IPS-15b (cell line): ENCODE results near the gene OR11L1.

ENCODE experiments used
- H3K27me3 ChIP-seq: one replicate; pipeline ENCODE4 v1.6.1; 2013; ENCODE audit warnings: low read length; ENCODE audit not compliant: control insufficient read depth, insufficient read depth
- H3K36me3 ChIP-seq: one replicate; pipeline ENCODE4 v1.6.1; 2013; ENCODE audit warnings: low read length; ENCODE audit not compliant: control insufficient read depth, insufficient read depth
- H3K4me1 ChIP-seq: one replicate; pipeline ENCODE4 v1.6.1; 2013; ENCODE audit warnings: mild to moderate bottlenecking, low read length; ENCODE audit not compliant: control insufficient read depth, insufficient read depth
- H3K4me3 ChIP-seq: one replicate; pipeline ENCODE4 v1.5.1; 2013; ENCODE audit warnings: low read depth, low read length
- H3K9ac ChIP-seq: one replicate; pipeline ENCODE4 v1.6.1; 2013; ENCODE audit warnings: low read depth, mild to moderate bottlenecking, low read length
- H3K9me3 ChIP-seq: one replicate; pipeline ENCODE4 v1.6.1; 2013; ENCODE audit warnings: mild to moderate bottlenecking, low read length; ENCODE audit not compliant: control insufficient read depth, insufficient read depth

Gene OR11L1, protein sequence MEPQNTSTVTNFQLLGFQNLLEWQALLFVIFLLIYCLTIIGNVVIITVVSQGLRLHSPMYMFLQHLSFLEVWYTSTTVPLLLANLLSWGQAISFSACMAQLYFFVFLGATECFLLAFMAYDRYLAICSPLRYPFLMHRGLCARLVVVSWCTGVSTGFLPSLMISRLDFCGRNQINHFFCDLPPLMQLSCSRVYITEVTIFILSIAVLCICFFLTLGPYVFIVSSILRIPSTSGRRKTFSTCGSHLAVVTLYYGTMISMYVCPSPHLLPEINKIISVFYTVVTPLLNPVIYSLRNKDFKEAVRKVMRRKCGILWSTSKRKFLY

GRCh38 chr1:247841796-247842195, at the start of gene OR11L1:
Gene OR11L1 (minus strand): TSS chr1:247841896. CDS start chr1:247841896, 0 bp downstream.
- H3K9me3 ChIP-seq: no peaks in the 10 kb centered on the region
- H3K9ac ChIP-seq: no peak within 1 kb of the TSS
- H3K27me3 ChIP-seq: no peaks in the 10 kb centered on the region
- no peaks in the 10 kb centered on the region for H3K36me3 ChIP-seq
- H3K4me1 ChIP-seq: peaks cover 9% of the 10 kb centered on the region
- no peak within 1 kb of the TSS for H3K4me3 ChIP-seq

DNA sequence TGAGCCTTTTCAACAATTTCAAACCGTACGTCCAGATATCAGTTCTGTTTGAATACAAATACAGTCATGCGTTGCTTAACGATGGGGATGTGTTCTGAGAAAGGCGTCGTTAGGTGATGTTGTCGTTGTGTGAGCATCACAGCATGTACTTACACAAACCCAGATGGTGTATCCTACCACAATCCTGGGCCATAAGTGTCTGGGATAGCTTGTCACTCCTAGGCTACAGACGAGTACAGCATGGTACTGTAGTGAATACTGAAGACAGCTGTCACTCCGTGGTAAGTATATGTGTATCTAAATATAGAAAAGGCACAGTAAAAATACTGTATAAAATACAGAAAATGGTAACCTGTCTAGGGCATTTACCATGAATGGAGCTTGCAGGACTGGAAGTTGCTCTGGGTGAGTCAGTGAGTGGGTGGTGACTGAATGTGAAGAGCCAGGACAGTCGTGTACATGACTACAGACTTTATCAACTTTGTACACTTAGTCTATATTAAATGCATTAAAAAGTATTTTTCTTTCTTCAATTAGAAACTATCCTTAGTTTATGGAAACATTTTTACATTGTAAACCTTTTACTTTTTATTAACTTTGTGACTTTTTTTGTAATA, 43.2 kb upstream of the OR11L1 start:
- H3K4me1 ChIP-seq: no peaks in the 10 kb centered on the region
- no peak overlapping the region for H3K9ac ChIP-seq
- H3K9me3 ChIP-seq: no peaks in the 10 kb centered on the region
- no peaks in the 10 kb centered on the region for H3K27me3 ChIP-seq
- H3K36me3 ChIP-seq: no peaks in the 10 kb centered on the region
- H3K4me3 ChIP-seq: no peak overlapping the region

GRCh38 chr1:247883346-247883745, 41.6 kb upstream of the OR11L1 start:
- Histone ChIP-seq H3K9ac (no peak overlapping the region), H3K9me3 (no peaks in the 10 kb centered on the region), H3K4me1 (no peaks in the 10 kb centered on the region), H3K36me3 (no peaks in the 10 kb centered on the region), H3K27me3 (no peaks in the 10 kb centered on the region), H3K4me3 (no peak overlapping the region)

- Histone ChIP-seq H3K4me3 (no peak overlapping the region), H3K36me3 (peaks cover 2% of the 10 kb centered on the region), H3K9me3 (no peaks in the 10 kb centered on the region), H3K9ac (no peak overlapping the region), H3K4me1 (no peaks in the 10 kb centered on the region), H3K27me3 (no peaks in the 10 kb centered on the region)
These were observed 23.7 kb upstream of the OR11L1 start for GRCh38 chr1:247865416-247865815.

GRCh38 chr1:247864644-247865043, 22.9 kb upstream of the OR11L1 start:
- H3K36me3 ChIP-seq: peaks cover 2% of the 10 kb centered on the region
- H3K4me1 ChIP-seq: no peaks in the 10 kb centered on the region
- no peak overlapping the region for H3K9ac ChIP-seq
- no peak overlapping the region for H3K4me3 ChIP-seq
- no peaks in the 10 kb centered on the region for H3K27me3 ChIP-seq
- H3K9me3 ChIP-seq: no peaks in the 10 kb centered on the region

- Histone ChIP-seq H3K36me3 (no peaks in the 10 kb centered on the region), H3K4me1 (no peaks in the 10 kb centered on the region), H3K9ac (no peak overlapping the region), H3K4me3 (no peak overlapping the region), H3K27me3 (peaks cover 7% of the 10 kb centered on the region), H3K9me3 (no peaks in the 10 kb centered on the region)
These were observed 21.1 kb upstream of the OR11L1 start for GRCh38 chr1:247862756-247863155.

DNA sequence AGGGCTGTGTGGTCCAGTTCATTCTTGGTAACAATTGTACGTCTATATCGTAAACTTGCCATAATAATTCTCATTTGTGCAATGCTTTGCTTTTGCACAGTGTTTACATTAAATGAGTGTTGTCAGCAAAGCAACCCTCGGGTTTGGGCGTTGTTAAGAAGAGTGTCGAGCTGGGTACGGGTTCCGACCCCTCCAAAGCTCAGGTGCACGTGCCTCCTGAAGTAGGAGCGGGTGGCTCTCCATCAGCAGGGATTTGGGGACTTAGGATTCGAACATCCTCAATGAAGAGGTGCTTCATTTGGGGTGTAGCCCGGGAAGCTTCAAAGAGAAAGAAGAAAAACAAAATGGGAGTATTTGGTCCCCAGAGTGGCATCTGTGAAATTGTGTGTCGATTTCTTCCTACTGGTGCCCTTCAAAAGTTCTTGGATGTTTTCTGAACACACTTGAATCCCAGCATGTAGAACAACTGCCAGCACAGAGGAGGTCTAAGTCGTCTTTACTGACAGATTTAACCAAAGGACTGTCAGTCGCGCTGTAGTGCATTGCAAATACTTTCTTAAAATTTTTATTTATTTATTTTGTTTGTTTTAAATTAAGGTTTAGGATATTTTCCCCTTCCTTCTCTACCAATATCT, 16.4 kb upstream of the OR11L1 start:
- H3K4me1 ChIP-seq: no peaks in the 10 kb centered on the region
- no peak overlapping the region for H3K9ac ChIP-seq
- H3K36me3 ChIP-seq: no peaks in the 10 kb centered on the region
- peaks cover 8% of the 10 kb centered on the region for H3K27me3 ChIP-seq
- peak overlapping the region; percentile 66 for H3K4me3 ChIP-seq
- no peaks in the 10 kb centered on the region for H3K9me3 ChIP-seq

- peak within 1 kb of the TSS; percentile 66 for H3K4me3 ChIP-seq
- peak within 1 kb of the TSS; percentile 54 for H3K9ac ChIP-seq
- peaks cover 8% of the 10 kb centered on the region for H3K27me3 ChIP-seq
- no peaks in the 10 kb centered on the region for H3K9me3 ChIP-seq
- no peaks in the 10 kb centered on the region for H3K36me3 ChIP-seq
- no peaks in the 10 kb centered on the region for H3K4me1 ChIP-seq
These were observed 15.6 kb upstream of the OR11L1 start, which contains the start of gene TRIM58 for GRCh38 chr1:247857069-247857984. Gene TRIM58 (plus strand): TSS chr1:247857187. CDS start chr1:247857247, 60 bp downstream.

- Histone ChIP-seq H3K27me3 (peaks cover 8% of the 10 kb centered on the region), H3K36me3 (no peaks in the 10 kb centered on the region), H3K9me3 (no peaks in the 10 kb centered on the region), H3K4me1 (no peaks in the 10 kb centered on the region), H3K9ac (no peak overlapping the region), H3K4me3 (no peak overlapping the region)
These were observed 14.2 kb upstream of the OR11L1 start for GRCh38 chr1:247855911-247856310.

DNA sequence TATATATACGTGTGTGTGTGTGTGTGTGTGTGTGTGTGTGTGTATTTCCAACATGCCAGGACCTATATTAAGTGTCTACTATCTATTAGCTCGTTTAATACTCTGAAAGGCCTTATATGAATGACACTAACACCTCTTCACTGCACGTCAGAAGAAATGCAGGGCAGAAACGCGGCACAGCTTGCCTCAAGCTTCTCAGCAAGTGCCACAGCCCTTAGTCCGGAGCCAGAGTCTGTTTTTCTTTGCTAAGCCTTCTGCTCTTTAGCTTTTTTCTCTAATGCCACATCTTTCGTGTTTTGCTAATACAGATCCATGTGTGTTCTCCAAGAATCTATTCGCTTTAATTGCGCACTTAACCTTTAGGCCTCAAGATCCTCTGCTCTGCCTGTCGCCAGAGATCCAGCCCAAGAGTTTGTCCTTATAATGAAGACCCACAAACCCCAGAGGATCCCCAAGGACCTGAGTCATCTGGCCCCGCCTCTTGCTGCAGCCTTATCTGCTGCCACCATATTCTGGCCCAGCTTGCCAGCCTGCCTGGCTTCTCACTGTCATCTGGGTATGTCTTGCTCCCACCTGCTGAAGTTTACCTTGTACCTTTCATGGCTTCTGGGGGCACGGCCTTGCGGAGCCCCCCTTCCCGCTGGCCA, 13.3 kb upstream of the OR11L1 start:
- no peak overlapping the region for H3K4me3 ChIP-seq
- H3K9me3 ChIP-seq: no peaks in the 10 kb centered on the region
- H3K4me1 ChIP-seq: no peaks in the 10 kb centered on the region
- peaks cover 8% of the 10 kb centered on the region for H3K27me3 ChIP-seq
- no peaks in the 10 kb centered on the region for H3K36me3 ChIP-seq
- H3K9ac ChIP-seq: no peak overlapping the region

GRCh38 chr1:247849616-247850015, 7.9 kb upstream of the OR11L1 start:
- H3K4me1 ChIP-seq: peaks cover 6% of the 10 kb centered on the region
- H3K9me3 ChIP-seq: no peaks in the 10 kb centered on the region
- H3K36me3 ChIP-seq: no peaks in the 10 kb centered on the region
- no peak overlapping the region for H3K4me3 ChIP-seq
- no peak overlapping the region for H3K9ac ChIP-seq
- H3K27me3 ChIP-seq: no peaks in the 10 kb centered on the region
